ENCODE results near the gene HMGB1. TPM values are rescaled to one million over a fixed set of nuclear protein-coding genes. Genes with fewer than 3 reads are reported as not detected.

The HMGB1 gene
- total RNA-seq, 2 donors from 2014 or later = 264 to 274 TPM

GRCh38 chr13:30504081-30504480 is 38.3 kb upstream of the HMGB1 start:
- Histone ChIP-seq H3K36me3 (no peaks in the 10 kb centered on the region), H3K27me3 (replicated peaks; ENCODE audit: insufficient read depth) (no peaks in the 10 kb centered on the region), H3K4me3 (no peak overlapping the region), H3K27ac (no peak overlapping the region), H3K4me1 (replicated peaks) (no peaks in the 10 kb centered on the region), H3K9me3 (no peaks in the 10 kb centered on the region)
- TF ChIP-seq POLR2AphosphoS5 (IDR thresholded peaks at IDR 0.05) = no peak
- TF ChIP-seq POLR2A (IDR thresholded peaks at IDR 0.05) = no peak
- no peak for TF ChIP-seq CTCF (IDR thresholded peaks at IDR 0.05)
- intact Hi-C loops (cut with DNase I) = no loop called here
- 95% methylated on average over 1 of the region's 1 CpG for WGBS
- no peak for DNase-seq (ENCODE audit: low spot score)

GRCh38 chr13:30502237-30502636 is 36.5 kb upstream of the HMGB1 start:
- no peak overlapping the region for H3K27ac ChIP-seq
- H3K27me3 ChIP-seq (replicated peaks; ENCODE audit: insufficient read depth) = no peaks in the 10 kb centered on the region
- H3K36me3 ChIP-seq = no peaks in the 10 kb centered on the region
- 83% methylated on average over 2 of the region's 2 CpGs for WGBS
- no peaks in the 10 kb centered on the region for H3K4me1 ChIP-seq (replicated peaks)
- no peak for DNase-seq (ENCODE audit: low spot score)
- intact Hi-C loops (cut with DNase I) = no loop called here
- TF ChIP-seq POLR2AphosphoS5 (IDR thresholded peaks at IDR 0.05) (no peak), CTCF (IDR thresholded peaks at IDR 0.05) (no peak), POLR2A (IDR thresholded peaks at IDR 0.05) (no peak)
- H3K4me3 ChIP-seq = no peak overlapping the region
- H3K9me3 ChIP-seq = no peaks in the 10 kb centered on the region

- 91% methylated on average over 3 of the region's 3 CpGs for whole genome bisulfite sequencing
Observed at GRCh38 chr13:30499338-30499737, 33.6 kb upstream of the HMGB1 start.

GRCh38 chr13:30496147-30496546 is 30.4 kb upstream of the HMGB1 start:
- Histone ChIP-seq H3K36me3 (no peaks in the 10 kb centered on the region), H3K27ac (no peak overlapping the region), H3K9me3 (no peaks in the 10 kb centered on the region), H3K4me1 (replicated peaks) (no peaks in the 10 kb centered on the region), H3K27me3 (replicated peaks; ENCODE audit: insufficient read depth) (no peaks in the 10 kb centered on the region), H3K4me3 (no peak overlapping the region)
- no peak for DNase-seq (ENCODE audit: low spot score)
- TF ChIP-seq POLR2A (IDR thresholded peaks at IDR 0.05) (no peak), CTCF (IDR thresholded peaks at IDR 0.05) (no peak), POLR2AphosphoS5 (IDR thresholded peaks at IDR 0.05) (no peak)
- intact Hi-C loops (cut with DNase I) = no loop called here
- WGBS = 84% methylated on average over 2 of the region's 2 CpGs

More at GRCh38 chr13:30499338-30499737, 33.6 kb upstream of the HMGB1 start:
- DNase-seq (ENCODE audit: low spot score) = no peak
- no peaks in the 10 kb centered on the region for H3K36me3 ChIP-seq
- intact Hi-C loops (cut with DNase I) = no loop called here
- no peaks in the 10 kb centered on the region for H3K4me1 ChIP-seq (replicated peaks)
- H3K9me3 ChIP-seq = no peaks in the 10 kb centered on the region
- no peak overlapping the region for H3K4me3 ChIP-seq
- H3K27ac ChIP-seq = no peak overlapping the region
- no peak for TF ChIP-seq CTCF (IDR thresholded peaks at IDR 0.05)
- no peak for TF ChIP-seq POLR2AphosphoS5 (IDR thresholded peaks at IDR 0.05)
- TF ChIP-seq POLR2A (IDR thresholded peaks at IDR 0.05) = no peak
- no peaks in the 10 kb centered on the region for H3K27me3 ChIP-seq (replicated peaks; ENCODE audit: insufficient read depth)

GRCh38 chr13:30495746-30496145 is 30.0 kb upstream of the HMGB1 start:
- Histone ChIP-seq H3K27ac (no peak overlapping the region), H3K4me1 (replicated peaks) (no peaks in the 10 kb centered on the region), H3K36me3 (no peaks in the 10 kb centered on the region), H3K4me3 (no peak overlapping the region), H3K27me3 (replicated peaks; ENCODE audit: insufficient read depth) (no peaks in the 10 kb centered on the region), H3K9me3 (no peaks in the 10 kb centered on the region)
- TF ChIP-seq POLR2AphosphoS5 (IDR thresholded peaks at IDR 0.05) (no peak), CTCF (IDR thresholded peaks at IDR 0.05) (no peak), POLR2A (IDR thresholded peaks at IDR 0.05) (no peak)
- intact Hi-C loops (cut with DNase I) = no loop called here
- DNase-seq (ENCODE audit: low spot score) = no peak
- WGBS = 45% methylated on average over 2 of the region's 2 CpGs
